Hematopoietic multipotent progenitor cell treated with erythropoietin and hydrocortisone succinate and interleukin-3 and kit ligand, for 4 days (in vitro differentiated cells): ENCODE results near the gene ADAMTS12.

ENCODE experiments used
- DNase-seq: peaks from one replicate; pipeline ENCODE4 v3.0.0-alpha.2; 2015

The ADAMTS12 gene

DNA sequence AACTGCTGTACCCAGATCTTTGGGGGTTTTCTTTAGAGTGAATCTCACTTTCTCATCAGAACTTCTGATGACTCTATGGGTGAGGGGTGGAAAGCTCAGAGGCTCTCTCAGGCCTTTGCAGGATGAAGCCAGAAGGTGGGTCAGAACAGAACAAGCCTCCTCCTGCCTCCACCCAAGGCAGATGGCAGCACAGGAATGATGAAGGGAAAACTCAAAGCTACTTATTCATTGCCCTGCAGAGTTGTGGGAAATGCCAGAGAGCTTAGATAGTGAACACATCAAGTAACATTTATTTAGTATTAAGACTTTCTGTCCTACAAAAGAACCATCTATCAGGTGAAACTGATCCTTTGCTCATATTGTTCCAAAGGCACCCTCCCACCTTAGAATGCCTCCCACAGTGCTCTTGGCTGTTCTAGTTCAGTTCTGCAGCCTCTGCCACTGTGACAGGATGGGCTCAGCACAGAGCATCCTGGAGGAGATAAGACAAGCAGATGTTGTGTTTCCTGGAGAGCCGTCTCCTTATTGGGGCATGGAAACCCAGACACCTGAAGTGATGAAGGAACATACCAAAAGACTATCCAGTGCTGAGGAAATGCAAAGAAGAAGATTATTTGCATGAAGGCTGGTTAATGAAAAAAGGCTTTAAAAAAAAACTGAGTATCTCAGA, 146.6 kb downstream of the ADAMTS12 start:
- no peak for DNase-seq

DNA sequence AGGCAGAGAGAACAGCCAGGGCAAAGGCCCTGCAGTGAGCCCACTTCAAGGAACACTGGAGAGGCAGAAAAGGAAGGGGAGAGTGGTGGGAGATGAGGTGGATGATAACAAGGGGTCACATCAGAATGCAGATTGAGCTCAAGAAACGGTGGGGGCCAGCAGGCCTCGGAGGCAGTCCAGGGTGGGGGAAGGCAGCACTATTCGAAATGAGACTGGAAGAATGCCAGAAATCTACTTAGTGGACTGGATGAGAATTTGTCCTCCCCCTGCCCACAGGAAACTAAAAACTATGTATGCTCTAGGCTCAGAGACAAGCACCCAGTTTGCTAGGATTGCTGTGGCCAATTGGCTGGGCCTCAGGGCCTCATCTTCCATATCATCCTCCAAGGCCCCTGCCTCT, 148.7 kb downstream of the ADAMTS12 start:
- no peak for DNase-seq

- DNase-seq = no peak
These were observed 149.6 kb downstream of the ADAMTS12 start for GRCh38 chr5:33742181-33742580.

DNA sequence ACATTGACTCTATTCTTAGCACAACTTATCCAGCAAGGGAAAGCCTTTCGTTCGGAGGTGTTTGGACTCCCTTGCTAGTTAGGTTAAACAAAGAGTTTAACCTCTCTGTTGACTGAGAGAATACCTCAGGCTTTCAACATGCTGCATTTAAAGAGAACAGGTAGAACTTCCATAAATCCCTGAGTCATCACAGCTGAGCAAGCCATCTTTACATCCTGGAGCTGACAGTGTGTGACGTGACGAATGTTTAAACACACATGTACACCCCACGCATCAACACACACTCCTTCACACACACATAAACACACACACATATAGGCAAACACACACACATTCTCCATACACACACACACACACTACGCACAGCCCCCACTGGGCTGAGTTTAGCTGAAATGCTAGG, 152.8 kb downstream of the ADAMTS12 start:
- DNase-seq = no peak

DNA sequence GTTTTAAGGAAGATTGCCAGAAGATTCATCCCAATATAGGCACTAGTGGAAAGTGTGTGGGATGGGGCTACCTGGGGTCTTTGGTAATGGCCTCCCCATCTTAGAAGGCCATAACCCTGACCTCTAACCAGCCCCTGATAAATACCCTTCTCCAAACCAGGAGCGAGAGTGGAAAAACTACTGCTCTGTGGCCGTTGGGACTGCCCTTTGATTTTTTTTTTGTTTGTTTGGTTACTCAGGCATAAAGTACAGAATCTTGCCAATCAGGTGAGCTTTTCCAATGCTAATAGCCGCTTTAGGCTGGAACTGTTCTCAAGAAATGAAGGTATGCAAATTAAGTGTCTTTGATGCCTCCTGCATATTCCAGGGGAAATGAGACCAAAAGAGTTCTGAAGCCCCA, 153.7 kb downstream of the ADAMTS12 start:
- DNase-seq = no peak

- no peak for DNase-seq
These were observed 154.1 kb downstream of the ADAMTS12 start for GRCh38 chr5:33737697-33738096.

- DNase-seq = no peak
These were observed 154.5 kb downstream of the ADAMTS12 start for GRCh38 chr5:33737284-33737683.

DNA sequence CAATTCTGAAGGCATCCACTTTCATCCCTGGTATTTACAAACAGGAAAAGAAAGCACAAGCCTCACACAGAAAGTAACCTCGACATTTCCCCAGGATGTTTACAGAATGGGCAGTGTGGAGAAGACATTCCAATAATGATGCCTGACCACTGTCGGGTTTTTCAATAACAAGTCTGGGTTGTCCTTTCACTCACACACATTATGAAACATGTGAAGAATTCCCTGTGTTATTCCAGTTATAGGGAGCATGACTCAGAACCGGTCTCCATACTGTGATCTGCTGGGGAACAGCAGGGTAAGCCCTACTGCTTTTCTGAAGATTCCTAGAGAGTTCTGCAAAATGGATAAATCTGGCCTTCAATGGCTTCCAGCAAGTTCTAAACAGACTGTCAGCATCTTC, 155.3 kb downstream of the ADAMTS12 start:
- DNase-seq = no peak

GRCh38 chr5:33735072-33735471, 156.7 kb downstream of the ADAMTS12 start:
- no peak for DNase-seq

- DNase-seq = no peak
These were observed 157.3 kb downstream of the ADAMTS12 start for GRCh38 chr5:33734537-33734936.

- no peak for DNase-seq
These were observed 158.6 kb downstream of the ADAMTS12 start for GRCh38 chr5:33733225-33733624.

GRCh38 chr5:33726422-33727165, 165.2 kb downstream of the ADAMTS12 start:
- no peak for DNase-seq

DNA sequence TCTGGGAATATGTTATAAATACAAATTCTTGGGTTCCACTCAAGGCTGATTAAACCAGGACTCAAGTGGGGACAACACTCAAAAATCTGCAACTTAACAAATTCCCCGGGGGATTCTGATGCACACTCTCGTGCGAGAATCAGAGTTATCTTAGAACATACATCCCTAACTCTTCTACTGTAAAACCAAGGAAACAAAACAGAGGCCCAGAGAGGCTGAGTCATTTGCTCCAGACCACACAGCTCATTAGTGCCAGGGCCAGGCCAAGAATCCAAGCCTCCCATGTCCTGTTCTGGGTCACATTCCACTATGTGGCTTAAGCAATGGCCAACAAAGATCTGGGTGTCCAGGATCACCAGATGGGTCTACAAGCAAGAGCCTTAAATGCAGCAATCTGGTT, 166.0 kb downstream of the ADAMTS12 start:
- no peak for DNase-seq

GRCh38 chr5:33721491-33722200, 170.1 kb downstream of the ADAMTS12 start:
- no peak for DNase-seq

GRCh38 chr5:33720176-33720575, 171.6 kb downstream of the ADAMTS12 start:
- no peak for DNase-seq

DNA sequence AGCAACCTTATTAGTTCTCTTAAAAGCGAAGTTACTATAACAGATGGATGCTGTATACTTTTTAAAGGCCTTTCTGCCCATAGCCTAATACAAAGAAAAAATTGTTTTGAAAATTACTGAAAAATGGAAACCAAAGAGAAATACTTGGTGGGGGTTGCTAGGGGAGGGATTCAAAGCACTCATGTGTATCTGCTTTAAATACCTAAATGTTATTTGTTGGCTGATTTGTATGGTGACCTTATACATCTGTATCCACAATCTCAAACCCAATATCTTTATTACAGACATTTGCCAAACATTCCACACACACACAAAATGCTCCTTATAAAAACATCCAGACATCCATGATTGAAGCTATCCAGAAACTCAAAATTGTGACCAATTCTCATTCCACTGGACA, 172.0 kb downstream of the ADAMTS12 start:
- DNase-seq = no peak

DNA sequence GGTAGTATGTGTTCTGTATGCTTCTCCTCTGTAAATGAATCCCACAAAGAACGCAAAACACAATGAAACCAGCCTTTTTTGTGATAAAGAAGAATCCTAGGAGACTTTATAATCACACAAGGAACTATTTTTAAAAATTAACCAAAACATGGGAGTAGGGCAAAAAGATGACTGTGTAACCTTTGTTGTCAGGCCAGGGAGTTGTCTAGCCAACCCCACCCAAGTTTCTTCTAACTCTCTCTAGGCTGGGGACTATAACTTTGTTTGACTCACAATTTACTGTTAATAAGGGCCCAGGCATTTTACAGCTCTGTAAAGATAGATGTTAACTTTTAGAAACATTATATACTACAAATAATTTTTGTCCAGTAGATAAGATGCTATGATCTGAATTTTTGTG, 176.1 kb downstream of the ADAMTS12 start:
- no peak for DNase-seq

DNA sequence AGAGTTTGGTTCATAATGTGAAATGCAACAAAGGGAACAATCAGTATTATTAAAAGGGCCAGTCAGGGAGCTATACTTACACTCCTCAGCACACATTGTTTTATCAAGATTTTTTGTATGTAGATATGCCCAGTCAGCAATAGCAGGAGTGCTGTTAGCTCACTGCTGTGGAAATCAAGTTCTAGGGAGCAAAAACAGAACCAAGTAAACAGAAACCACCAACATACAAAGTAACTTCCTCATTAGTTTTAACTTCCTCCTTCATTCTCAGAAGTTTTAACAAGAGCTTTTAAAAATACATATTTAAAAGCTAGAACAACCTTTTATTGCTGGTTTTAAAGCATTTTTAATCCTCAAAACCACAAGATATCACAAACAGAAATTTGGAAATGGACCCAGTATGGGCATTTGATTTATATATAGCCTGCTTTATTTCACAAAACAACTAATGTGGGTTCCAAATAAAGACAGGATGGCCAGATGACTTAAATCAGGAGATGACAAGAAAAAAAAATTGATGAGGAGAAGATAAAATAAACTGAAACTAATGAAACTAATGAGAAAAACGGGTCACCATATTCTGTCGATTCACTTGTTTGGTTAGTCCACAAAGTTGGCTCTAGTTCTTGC, 178.5 kb downstream of the ADAMTS12 start:
- DNase-seq = peak; percentile 35

GRCh38 chr5:33712664-33713063, 179.1 kb downstream of the ADAMTS12 start:
- no peak for DNase-seq

GRCh38 chr5:33711094-33711679, 180.6 kb downstream of the ADAMTS12 start:
- no peak for DNase-seq

GRCh38 chr5:33702867-33703266, 188.9 kb downstream of the ADAMTS12 start:
- no peak for DNase-seq

GRCh38 chr5:33701951-33702350, 189.8 kb downstream of the ADAMTS12 start:
- no peak for DNase-seq

DNA sequence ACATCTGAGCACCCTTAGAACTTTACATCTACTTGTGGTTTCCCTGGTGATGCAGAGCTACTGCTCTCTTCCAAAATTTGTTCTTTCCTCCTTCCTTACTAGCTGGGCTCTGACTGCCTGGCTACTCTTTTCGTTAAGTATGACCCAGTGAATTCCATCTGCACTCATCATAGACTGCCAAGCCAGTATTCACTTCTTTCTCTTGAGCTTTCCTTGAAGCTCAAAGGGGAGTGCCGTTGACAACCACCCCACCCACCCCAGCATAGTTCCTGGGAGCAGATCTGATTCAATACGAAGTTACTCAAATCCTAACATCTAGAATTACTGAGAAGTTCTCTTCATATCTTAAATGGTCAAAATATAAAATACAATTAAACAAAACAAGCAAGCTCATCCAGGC, 190.5 kb downstream of the ADAMTS12 start:
- DNase-seq = no peak
